H9 (cell line): ENCODE measurements around the gene IGFBP4. TPM values are rescaled to one million over a fixed set of nuclear protein-coding genes. Genes with fewer than 3 reads are reported as not detected.

Experiments used
- DNase-seq: peaks from one replicate; pipeline ENCODE4 v3.0.0-alpha.2; 2017
- H2AFZ ChIP-seq: one replicate; pipeline ENCODE4 v1.6.1; 2013; ENCODE audit warnings: mild to moderate bottlenecking, low read length, control low read depth, moderate library complexity
- H2AK5ac ChIP-seq: 2 replicates; pipeline ENCODE4 v1.6.1; 2013; ENCODE audit warnings: low read length, control low read depth, mixed read lengths; ENCODE audit not compliant: insufficient read length
- H2BK120ac ChIP-seq: one replicate; pipeline ENCODE4 v1.6.1; 2013; ENCODE audit warnings: low read depth, mild to moderate bottlenecking, low read length, control low read depth, inconsistent platforms; ENCODE audit not compliant: poor library complexity, severe bottlenecking
- H2BK12ac ChIP-seq: 2 replicates; pipeline ENCODE4 v1.6.1; 2013; ENCODE audit warnings: low read length, control low read depth, mixed read lengths, low read depth; ENCODE audit not compliant: insufficient read length
- H2BK15ac ChIP-seq: 2 replicates; pipeline ENCODE4 v1.6.1; 2013; ENCODE audit warnings: low read depth, low read length, control low read depth
- H2BK20ac ChIP-seq: one replicate; pipeline ENCODE4 v1.6.1; 2013; ENCODE audit warnings: low read depth, mild to moderate bottlenecking, low read length, control low read depth, inconsistent platforms; ENCODE audit not compliant: poor library complexity, severe bottlenecking
- H2BK5ac ChIP-seq: 2 replicates; pipeline ENCODE4 v1.6.1; 2013; ENCODE audit warnings: low read length, control low read depth, mixed read lengths; ENCODE audit not compliant: insufficient read length
- H3K14ac ChIP-seq: 2 replicates; pipeline ENCODE4 v1.6.1; 2013; ENCODE audit warnings: low read length, control low read depth; ENCODE audit not compliant: insufficient read depth
- H3K18ac ChIP-seq: 2 replicates; pipeline ENCODE4 v1.6.1; 2013; ENCODE audit warnings: low read depth, mild to moderate bottlenecking, mixed read lengths, low read length, control low read depth; ENCODE audit not compliant: insufficient read length
- H3K23ac ChIP-seq: 2 replicates; pipeline ENCODE4 v1.6.1; 2013; ENCODE audit warnings: low read length, control low read depth, mixed read lengths, low read depth; ENCODE audit not compliant: insufficient read length
- H3K23me2 ChIP-seq: 2 replicates; pipeline ENCODE4 v1.6.1; 2013; ENCODE audit warnings: low read depth, mild to moderate bottlenecking, mixed read lengths, low read length, control low read depth; ENCODE audit not compliant: insufficient read length, poor library complexity, severe bottlenecking
- H3K27ac ChIP-seq: 2 replicates; pipeline ENCODE4 v1.5.1; 2013; ENCODE audit warnings: low read length, control low read depth, mixed read lengths, low read depth; ENCODE audit not compliant: insufficient read length
- H3K27me3 ChIP-seq: 2 replicates; pipeline ENCODE4 v1.6.1; 2013; ENCODE audit warnings: low read length, control low read depth, inconsistent platforms; ENCODE audit not compliant: insufficient read depth
- H3K4ac ChIP-seq: 2 replicates; pipeline ENCODE4 v1.6.1; 2013; ENCODE audit warnings: low read depth, mild to moderate bottlenecking, control low read depth, inconsistent platforms, low read length, moderate library complexity
- H3K4me1 ChIP-seq: 2 replicates; pipeline ENCODE4 v1.6.1; 2013; ENCODE audit warnings: low read length, control low read depth, inconsistent platforms; ENCODE audit not compliant: insufficient read depth
- H3K4me2 ChIP-seq: 2 replicates; pipeline ENCODE4 v1.6.1; 2013; ENCODE audit warnings: low read length, control low read depth, mixed read lengths; ENCODE audit not compliant: insufficient read length, insufficient read depth
- H3K56ac ChIP-seq: 2 replicates; pipeline ENCODE4 v1.6.1; 2013; ENCODE audit warnings: low read depth, mild to moderate bottlenecking, mixed read lengths, low read length, control low read depth; ENCODE audit not compliant: insufficient read length
- H3K79me1 ChIP-seq: 2 replicates; pipeline ENCODE4 v1.6.1; 2013; ENCODE audit warnings: low read depth, mild to moderate bottlenecking, moderate library complexity, low read length, control low read depth, inconsistent platforms; ENCODE audit not compliant: insufficient read depth, poor library complexity, severe bottlenecking
- H3K79me2 ChIP-seq: 2 replicates; pipeline ENCODE4 v1.6.1; 2013; ENCODE audit warnings: low read length, control low read depth, inconsistent platforms; ENCODE audit not compliant: insufficient read depth
- H3K9ac ChIP-seq: 2 replicates; pipeline ENCODE4 v1.6.1; 2013; ENCODE audit warnings: low read length, control low read depth, mixed read lengths; ENCODE audit not compliant: insufficient read length; ENCODE audit errors: extremely low read depth
- H3K9me3 ChIP-seq: one replicate; pipeline ENCODE4 v1.6.1; 2013; ENCODE audit warnings: low read depth, low read length, inconsistent platforms; ENCODE audit not compliant: control insufficient read depth
- H3T11ph ChIP-seq: one replicate; pipeline ENCODE4 v1.6.1; 2013; ENCODE audit warnings: mild to moderate bottlenecking, low read length, control low read depth, inconsistent platforms
- H4K20me1 ChIP-seq: one replicate; pipeline ENCODE4 v1.6.1; 2013; ENCODE audit not compliant: control insufficient read depth, insufficient read length, insufficient read depth
- H4K5ac ChIP-seq: 2 replicates; pipeline ENCODE4 v1.6.1; 2013; ENCODE audit warnings: low read depth, mild to moderate bottlenecking, mixed read lengths, low read length, control low read depth; ENCODE audit not compliant: insufficient read length
- H4K8ac ChIP-seq: replicated peaks from 2 replicates; pipeline ENCODE4 v1.6.1; 2013; ENCODE audit warnings: low read length, control low read depth, mixed read lengths, low read depth; ENCODE audit not compliant: insufficient read length
- H4K91ac ChIP-seq: 2 replicates; pipeline ENCODE4 v1.6.1; 2013; ENCODE audit warnings: low read depth, mild to moderate bottlenecking, moderate library complexity, mixed read lengths, low read length, control low read depth; ENCODE audit not compliant: insufficient read length
- H3K27ac Mint-ChIP-seq, 3 experiments: 2 replicates in 2 of 3; 3 replicates in 1 of 3; pipeline ENCODE4 v1.8.0; 2020 to 2021; ENCODE audit warnings: mixed read lengths in 3 of 3, mild to moderate bottlenecking in 1 of 3, moderate library complexity in 1 of 3
- H3K27me3 Mint-ChIP-seq: 2 replicates; pipeline ENCODE4 v1.8.0; 2021; ENCODE audit warnings: low read depth, mild to moderate bottlenecking, moderate library complexity, mixed read lengths
- H3K36me3 Mint-ChIP-seq, 3 experiments: 2 replicates in 2 of 3; 3 replicates in 1 of 3; pipeline ENCODE4 v1.8.0; 2020 to 2021; ENCODE audit warnings: low read depth in 3 of 3, mixed read lengths in 3 of 3; ENCODE audit not compliant: insufficient read depth in 1 of 3
- H3K4me1 Mint-ChIP-seq, 2 experiments: 2 replicates each; pipeline ENCODE4 v1.8.0; 2020; ENCODE audit warnings: mixed read lengths in 2 of 2
- H3K4me3 Mint-ChIP-seq, 2 experiments: 2 replicates in 1 of 2; 3 replicates in 1 of 2; pipeline ENCODE4 v1.8.0; 2020 to 2021; ENCODE audit warnings: mild to moderate bottlenecking in 2 of 2, mixed read lengths in 2 of 2, moderate library complexity in 1 of 2
- H3K9me3 Mint-ChIP-seq, 2 experiments: 2 replicates in 1 of 2; 3 replicates in 1 of 2; pipeline ENCODE4 v1.8.0; 2020; ENCODE audit warnings: mild to moderate bottlenecking in 2 of 2, mixed read lengths in 2 of 2, moderate library complexity in 1 of 2
- CTCF ChIP-seq: fragments of 200-600 bp; sonication (generic); conservative IDR thresholded peaks from 3 replicates; pipeline ENCODE4 v1.8.0; 2021; ENCODE audit warnings: antibody characterized with exemption, mild to moderate bottlenecking
- WGBS: extraction: QIAGEN DNeasy Blood & Tissue Kit; methylation state at CpG from one replicate; pipeline ENCODE4 v1.1.7; 2013; ENCODE audit warnings: missing lambda C conversion rate, low lambda C conversion rate, mixed read lengths; ENCODE audit not compliant: insufficient read length; ENCODE audit errors: extremely low coverage; 5-methylcytosine and 5-hydroxymethylcytosine counted together
- total RNA-seq: library from RNA; stranded (reverse); gene quantifications from 2 replicates; pipeline ENCODE4 v1.2.1, GENCODE V29; 2021

Gene IGFBP4
- total RNA-seq, 1 experiment from 2014 or later = 49.9 TPM

DNA sequence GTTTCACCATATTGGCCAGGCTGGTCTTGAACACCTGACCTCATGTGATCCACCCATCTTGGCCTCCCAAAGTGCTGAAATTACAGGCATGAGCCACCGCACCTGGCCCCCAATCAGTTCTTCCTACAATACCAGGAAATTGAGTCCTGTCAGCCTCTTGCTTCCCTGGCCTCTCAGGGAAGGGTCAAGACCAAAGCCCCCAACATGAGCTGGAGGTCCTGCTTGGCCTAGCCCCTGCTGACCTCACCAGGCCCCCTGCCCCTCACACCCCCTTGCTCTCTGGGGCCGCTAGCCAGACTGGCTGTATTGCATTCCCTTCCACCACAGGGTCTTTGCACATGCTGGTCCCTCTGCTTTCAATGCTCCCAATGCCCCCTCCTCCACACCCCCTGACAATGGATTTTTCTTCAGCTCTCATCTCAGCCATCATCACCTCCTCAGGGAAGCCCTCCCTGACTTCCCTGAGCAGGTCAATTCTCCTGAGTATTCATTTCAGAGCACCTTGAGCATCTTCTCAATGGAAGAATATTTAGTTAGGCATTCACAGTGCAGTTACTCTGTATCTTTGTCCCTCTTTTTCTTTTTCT, 24.1 kb downstream of the IGFBP4 start:
- Histone ChIP-seq H2AFZ (no peak overlapping the region), H3K23ac (no peak overlapping the region), H2BK120ac (no peak overlapping the region), H3K4me1 (peaks cover 3% of the 10 kb centered on the region; the same call in 1 of the 2 replicates), H3K27me3 (no peaks in the 10 kb centered on the region), H3K9ac (no peak overlapping the region), H3K79me2 (no peaks in the 10 kb centered on the region), H3K56ac (no peak overlapping the region), H2BK12ac (no peak overlapping the region), H2AK5ac (no peak overlapping the region), H4K8ac (no peak overlapping the region), H2BK15ac (no peak overlapping the region), H3K4me2 (no peak overlapping the region), H2BK20ac (no peak overlapping the region), H4K91ac (no peak overlapping the region), H3K9me3 (no peaks in the 10 kb centered on the region), H3K14ac (no peak overlapping the region), H2BK5ac (no peak overlapping the region), H4K5ac (no peak overlapping the region), H4K20me1 (no peaks in the 10 kb centered on the region), H3K18ac (no peak overlapping the region), H3K4ac (no peak overlapping the region), H3T11ph (no peak overlapping the region), H3K79me1 (no peaks in the 10 kb centered on the region), H3K23me2 (no peaks in the 10 kb centered on the region), H3K27ac (no peak overlapping the region)
- peaks cover 36 to 46% of the 10 kb centered on the region in 2 experiments for H3K4me1 Mint-ChIP-seq
- peaks cover 3% of the 10 kb centered on the region; the same call in 1 of the 2 replicates for H3K27me3 Mint-ChIP-seq
- H3K36me3 Mint-ChIP-seq = peaks cover 0 to 10% (median 2%) of the 10 kb centered on the region in 3 experiments; a peak in 5 of 7 replicates
- TF ChIP-seq CTCF = no peak
- DNase-seq = no peak
- peaks cover 10 to 13% of the 10 kb centered on the region in 2 experiments for H3K9me3 Mint-ChIP-seq
- H3K4me3 Mint-ChIP-seq = no peak overlapping the region
- no CpG with 5 or more reads among the region's 2 CpGs for WGBS
- H3K27ac Mint-ChIP-seq = no peak overlapping the region
